Lung microvascular endothelial cell (primary cell): ENCODE results near the gene RERGL. TPM values are rescaled to one million over a fixed set of nuclear protein-coding genes. Genes with fewer than 3 reads are reported as not detected.
"Not testable (repeated sequence)": the region's sequence is repeated elsewhere in the genome, so short reads cannot be mapped to it uniquely, and the experiment has no call there.

Experiments used
- DNase-seq, 2 donors: peaks; one replicate each; pipeline versions ENCODE4 v3.0.0 to v3.0.0-alpha.2; 2010; ENCODE audit warnings: low read depth in 2 of 2
- total RNA-seq: library from RNA; depleted of rRNA; stranded (reverse); fragments of >200 nt; gene quantifications from 2 replicates; pipeline ENCODE4 v1.2.1, GENCODE V29; 2014

The RERGL gene
- not detected in 2 replicates for total RNA-seq

GRCh38 chr12:18090093-18090492, at the start of gene RERGL:
Gene RERGL, minus strand, starts transcription at chr12:18090193. Its CDS starts 53 bp downstream, at chr12:18090140.
- DNase-seq = peak in 1 of 2 donors; percentile 2

GRCh38 chr12:18139254-18139653, 49.3 kb upstream of the RERGL start:
- DNase-seq = no peak

- peak in 1 of 2 donors; percentile 46 for DNase-seq
These were observed 45.5 kb upstream of the RERGL start for GRCh38 chr12:18135509-18135908.

- DNase-seq = peak in 1 of 2 donors; percentile 61
These were observed 45.1 kb upstream of the RERGL start for GRCh38 chr12:18135086-18135485.

- no peak for DNase-seq
These were observed 40.9 kb upstream of the RERGL start for GRCh38 chr12:18130851-18131250.

- no peak for DNase-seq
These were observed 33.7 kb upstream of the RERGL start for GRCh38 chr12:18123707-18124106.

- DNase-seq = peak in 1 of 2 donors; percentile 38
These were observed 30.9 kb upstream of the RERGL start for GRCh38 chr12:18120899-18121298.

GRCh38 chr12:18108611-18109010, 18.6 kb upstream of the RERGL start:
- no peak for DNase-seq

GRCh38 chr12:18103624-18104023, 13.6 kb upstream of the RERGL start:
- DNase-seq = no peak

GRCh38 chr12:18101043-18101442, 11.1 kb upstream of the RERGL start:
- no peak for DNase-seq

- DNase-seq = no peak
These were observed 5.9 kb downstream of the RERGL start for GRCh38 chr12:18084080-18084479.

- no peak for DNase-seq
These were observed 10.3 kb downstream of the RERGL start for GRCh38 chr12:18079541-18080246.

GRCh38 chr12:18074001-18074400, 16.0 kb downstream of the RERGL start:
- DNase-seq = no peak

GRCh38 chr12:18072723-18073122, 17.3 kb downstream of the RERGL start:
- DNase-seq = no peak

GRCh38 chr12:18071336-18071735, 18.7 kb downstream of the RERGL start:
- no peak for DNase-seq

GRCh38 chr12:18068355-18068754, 21.6 kb downstream of the RERGL start:
- DNase-seq = no peak

GRCh38 chr12:18066666-18067065, 23.3 kb downstream of the RERGL start:
- no peak for DNase-seq

- DNase-seq = not testable (repeated sequence)
These were observed 27.1 kb downstream of the RERGL start for GRCh38 chr12:18062867-18063266.

GRCh38 chr12:18057051-18057450, 32.9 kb downstream of the RERGL start:
- DNase-seq = no peak

GRCh38 chr12:18054925-18055619, 34.9 kb downstream of the RERGL start:
- DNase-seq = no peak

- no peak for DNase-seq
These were observed 44.5 kb downstream of the RERGL start for GRCh38 chr12:18045446-18045992.

GRCh38 chr12:18040060-18040742, 49.8 kb downstream of the RERGL start:
- DNase-seq = not testable (repeated sequence)
